HCT116 (cell line): ENCODE measurements around the gene RARB.

Experiments used
- ATF3 ChIP-seq: IDR thresholded peaks from 2 replicates; pipeline ENCODE4 v1.6.1; 2012
- CTCF ChIP-seq, 3 experiments: fragments of 200-600 bp in 1 of 3; sonication (generic) in 1 of 3; IDR thresholded peaks in 2 of 3; conservative IDR thresholded peaks in 1 of 3; 2 replicates each; pipeline ENCODE4 v1.5.1; 2012 to 2017; ENCODE audit warnings: low read depth in 2 of 3, low read length in 2 of 3, antibody characterized with exemption in 1 of 3, borderline replicate concordance in 1 of 3, control low read depth in 1 of 3, mild to moderate bottlenecking in 1 of 3, mixed read lengths in 1 of 3, mixed run types in 1 of 3, moderate library complexity in 1 of 3; ENCODE audit not compliant: insufficient read depth in 1 of 3
- EGR1 ChIP-seq: IDR thresholded peaks from 2 replicates; pipeline ENCODE4 v1.6.1; 2012; ENCODE audit warnings: low read depth
- EZH2 ChIP-seq: fragments of 200-600 bp; sonication (generic); IDR thresholded peaks from 2 replicates; pipeline ENCODE4 v1.6.1; 2017; ENCODE audit warnings: antibody characterized with exemption, mixed run types
- EZH2phosphoT487 ChIP-seq: fragments of 200-600 bp; IDR thresholded peaks from 2 replicates; pipeline ENCODE4 v1.6.1; 2018; ENCODE audit warnings: antibody characterized with exemption, borderline replicate concordance
- JUND ChIP-seq: IDR thresholded peaks from 2 replicates; pipeline ENCODE4 v1.6.1; 2012
- MAX ChIP-seq: IDR thresholded peaks from 2 replicates; pipeline ENCODE4 v1.6.1; 2012
- POLR2A ChIP-seq: IDR thresholded peaks from 2 replicates; pipeline ENCODE4 v1.7.0; 2011; ENCODE audit warnings: borderline replicate concordance; ENCODE audit not compliant: insufficient read depth, insufficient read length; ENCODE audit errors: extremely low read depth
- POLR2AphosphoS5 ChIP-seq: IDR thresholded peaks from 2 replicates; pipeline ENCODE4 v1.6.1; 2011; ENCODE audit warnings: mild to moderate bottlenecking, low read depth, low read length, moderate library complexity
- RAD21 ChIP-seq: IDR thresholded peaks from 2 replicates; pipeline ENCODE4 v1.6.1; 2012; ENCODE audit warnings: low read depth, mild to moderate bottlenecking
- SIN3A ChIP-seq: IDR thresholded peaks from 2 replicates; pipeline ENCODE4 v1.6.1; 2012; ENCODE audit warnings: low read depth
- SP1 ChIP-seq: IDR thresholded peaks from 2 replicates; pipeline ENCODE4 v1.6.1; 2012; ENCODE audit warnings: low read depth
- TCF7L2 ChIP-seq: IDR thresholded peaks from 2 replicates; pipeline ENCODE4 v1.7.0; 2011; ENCODE audit warnings: borderline replicate concordance, inconsistent platforms; ENCODE audit not compliant: insufficient read depth, insufficient read length; ENCODE audit errors: extremely low read depth
- ZFX ChIP-seq: fragments of 450-650 bp; IDR thresholded peaks from 2 replicates; pipeline ENCODE4 v1.6.1; 2017

GRCh38 chr3:25502233-25502632, 74.2 kb downstream of the RARB start:
- TF ChIP-seq ZFX (no peak), POLR2A (no peak), CTCF (IDR thresholded peaks at IDR 0.05 in 2 of 3, conservative IDR thresholded peaks at IDR 0.05 in 1 of 3; ENCODE audit: borderline replicate concordance in 1 of 3, insufficient read depth in 1 of 3, low read depth in 2 of 3, low read length in 2 of 3) (no peak), EGR1 (no peak), POLR2AphosphoS5 (no peak), EZH2 (no peak), RAD21 (no peak), JUND (no peak), TCF7L2 (no peak), ATF3 (no peak), EZH2phosphoT487 (no peak), SP1 (no peak), MAX (no peak), SIN3A (no peak)
